ENCODE results near the gene SWAP70.

The SWAP70 gene

GRCh38 chr11:9772218-9772617 lies 108.3 kb downstream of the SWAP70 start:
- no peaks in the 10 kb centered on the region for H4K20me1 ChIP-seq (ENCODE audit: low read depth, low read length)
- peaks cover 7% of the 10 kb centered on the region; the same call in 1 of the 2 replicates for H3K79me2 ChIP-seq (ENCODE audit: insufficient read depth, low read length)
- no peaks in the 10 kb centered on the region for H3K9me3 ChIP-seq (ENCODE audit: insufficient read depth, low read length)
- no peaks in the 10 kb centered on the region for H3K36me3 ChIP-seq (ENCODE audit: low read length)
- no peak overlapping the region for H3K4me3 ChIP-seq (ENCODE audit: insufficient read depth, low read length, poor library complexity, severe bottlenecking)
- H3K27ac ChIP-seq (ENCODE audit: low read depth, low read length) = no peak overlapping the region
- no peak overlapping the region for H2AFZ ChIP-seq (ENCODE audit: low read depth, low read length, severe bottlenecking)
- H3K27me3 ChIP-seq (ENCODE audit: low read length) = no peaks in the 10 kb centered on the region
- TF ChIP-seq CTCF (IDR thresholded peaks at IDR 0.05; ENCODE audit: insufficient read depth, low read length, poor library complexity, severe bottlenecking) = no peak
- TF ChIP-seq EZH2phosphoT487 (conservative IDR thresholded peaks at IDR 0.05; ENCODE audit: low read length) = no peak
- H3K9me2 ChIP-seq (replicated peaks; ENCODE audit: insufficient read depth, low read length) = no peaks in the 10 kb centered on the region
- no peaks in the 10 kb centered on the region for H3F3A ChIP-seq (ENCODE audit: insufficient read depth)
- no peak overlapping the region for H3K4me2 ChIP-seq (ENCODE audit: low read depth, low read length, poor library complexity, severe bottlenecking)
- H3K9ac ChIP-seq (ENCODE audit: low read length) = no peak overlapping the region

- Histone ChIP-seq H3K9me3 (ENCODE audit: insufficient read depth, low read length) (no peaks in the 10 kb centered on the region), H4K20me1 (ENCODE audit: low read depth, low read length) (no peaks in the 10 kb centered on the region)
- no peak for TF ChIP-seq EZH2phosphoT487 (conservative IDR thresholded peaks at IDR 0.05; ENCODE audit: low read length)
- no peak for TF ChIP-seq CTCF (IDR thresholded peaks at IDR 0.05; ENCODE audit: insufficient read depth, low read length, poor library complexity, severe bottlenecking)
Observed at GRCh38 chr11:9773524-9773923, 109.6 kb downstream of the SWAP70 start.

GRCh38 chr11:9774109-9774508 lies 110.2 kb downstream of the SWAP70 start:
- no peaks in the 10 kb centered on the region for H4K20me1 ChIP-seq (ENCODE audit: low read depth, low read length)
- TF ChIP-seq CTCF (IDR thresholded peaks at IDR 0.05; ENCODE audit: insufficient read depth, low read length, poor library complexity, severe bottlenecking) = no peak
- no peak for TF ChIP-seq EZH2phosphoT487 (conservative IDR thresholded peaks at IDR 0.05; ENCODE audit: low read length)
- H3K4me3 ChIP-seq (ENCODE audit: insufficient read depth, low read length, poor library complexity, severe bottlenecking) = no peak overlapping the region
- H3K79me2 ChIP-seq (ENCODE audit: insufficient read depth, low read length) = peaks cover 12% of the 10 kb centered on the region; the same call in 1 of the 2 replicates
- no peak overlapping the region for H3K4me2 ChIP-seq (ENCODE audit: low read depth, low read length, poor library complexity, severe bottlenecking)
- no peaks in the 10 kb centered on the region for H3K27me3 ChIP-seq (ENCODE audit: low read length)
- H3K36me3 ChIP-seq (ENCODE audit: low read length) = no peaks in the 10 kb centered on the region
- no peaks in the 10 kb centered on the region for H3K9me3 ChIP-seq (ENCODE audit: insufficient read depth, low read length)
- H3K27ac ChIP-seq (ENCODE audit: low read depth, low read length) = no peak overlapping the region
- no peak overlapping the region for H3K9ac ChIP-seq (ENCODE audit: low read length)
- H3F3A ChIP-seq (ENCODE audit: insufficient read depth) = no peaks in the 10 kb centered on the region
- H3K9me2 ChIP-seq (replicated peaks; ENCODE audit: insufficient read depth, low read length) = no peaks in the 10 kb centered on the region
- H2AFZ ChIP-seq (ENCODE audit: low read depth, low read length, severe bottlenecking) = no peak overlapping the region

More at GRCh38 chr11:9773524-9773923, 109.6 kb downstream of the SWAP70 start:
- H3K27ac ChIP-seq (ENCODE audit: low read depth, low read length) = no peak overlapping the region
- no peak overlapping the region for H3K9ac ChIP-seq (ENCODE audit: low read length)
- no peak overlapping the region for H3K4me3 ChIP-seq (ENCODE audit: insufficient read depth, low read length, poor library complexity, severe bottlenecking)
- H3K36me3 ChIP-seq (ENCODE audit: low read length) = no peaks in the 10 kb centered on the region
- peaks cover 12% of the 10 kb centered on the region; the same call in 1 of the 2 replicates for H3K79me2 ChIP-seq (ENCODE audit: insufficient read depth, low read length)
- H3K27me3 ChIP-seq (ENCODE audit: low read length) = no peaks in the 10 kb centered on the region
- H2AFZ ChIP-seq (ENCODE audit: low read depth, low read length, severe bottlenecking) = no peak overlapping the region
- H3F3A ChIP-seq (ENCODE audit: insufficient read depth) = no peaks in the 10 kb centered on the region
- H3K9me2 ChIP-seq (replicated peaks; ENCODE audit: insufficient read depth, low read length) = no peaks in the 10 kb centered on the region
- no peak overlapping the region for H3K4me2 ChIP-seq (ENCODE audit: low read depth, low read length, poor library complexity, severe bottlenecking)
